Measurements from ENCODE around the gene TUBG1. TPM values are rescaled to one million over a fixed set of nuclear protein-coding genes. Genes with fewer than 3 reads are reported as not detected.

Gene TUBG1
- total and polyA plus RNA-seq, 9 of the 15 experiments (the other 6 are each of a cell fraction or from before 2014, with no cell fraction given) = 33.1 to 147 (median 66.0) TPM

- no peak for TF ChIP-seq EHMT2 (IDR thresholded peaks at IDR 0.05)
- no peak for TF ChIP-seq CBFA2T2 (conservative IDR thresholded peaks at IDR 0.05)
- TF ChIP-seq TSHZ1 (CRISPR knock-in tag; IDR thresholded peaks at IDR 0.05) = no peak
- TF ChIP-seq KLF13 (tag; IDR thresholded peaks at IDR 0.05; ENCODE audit: borderline replicate concordance, low read depth) = no peak
- peak; percentile 76 for TF ChIP-seq POLR2B (IDR thresholded peaks at IDR 0.05; ENCODE audit: low read depth, partially characterized antibody)
- TF ChIP-seq C11orf30 (IDR thresholded peaks at IDR 0.05; ENCODE audit: low read depth) = peak; percentile 45
- peak; percentile 31 for TF ChIP-seq ESRRA (IDR thresholded peaks at IDR 0.05; ENCODE audit: borderline replicate concordance, low read depth)
- peak; percentile 31; the same call in 1 of the 2 replicates for TF ChIP-seq ARID3B (CRISPR knock-in tag; IDR thresholded peaks at IDR 0.05; ENCODE audit: borderline replicate concordance)
- TF ChIP-seq ZNF280A (IDR thresholded peaks at IDR 0.05; ENCODE audit: low read depth, partially characterized antibody) = no peak
- TF ChIP-seq ZNF318 (IDR thresholded peaks at IDR 0.05; ENCODE audit: borderline replicate concordance in 1 of 2, low read depth in 1 of 2) = no peak
- TF ChIP-seq ADNP (tag; IDR thresholded peaks at IDR 0.05) = no peak
Observed at GRCh38 chr17:42609182-42609813, at the start of gene TUBG1, which contains the start of gene RETREG3 (continued).
